ENCODE measurements around the gene TTYH2. TPM values are rescaled to one million over a fixed set of nuclear protein-coding genes. Genes with fewer than 3 reads are reported as not detected.

The TTYH2 gene
- total and polyA plus RNA-seq, 2 of the 4 experiments (the other 2 are of a cell fraction): 2.3 to 6.8 TPM

- no peak for TF ChIP-seq MXI1 (IDR thresholded peaks at IDR 0.05; ENCODE audit: borderline replicate concordance, low read depth, low read length)
Measured at GRCh38 chr17:74224959-74225725, 11.8 kb downstream of the TTYH2 start (continued).

GRCh38 chr17:74226252-74226651 lies 12.9 kb downstream of the TTYH2 start:
- Histone ChIP-seq H2AK5ac (ENCODE audit: low read depth, low read length) (no peak overlapping the region), H2AK9ac (replicated peaks; ENCODE audit: low read depth, low read length, poor library complexity) (no peak overlapping the region), H3K18ac (ENCODE audit: low read depth, low read length) (no peak overlapping the region), H3K9me1 (ENCODE audit: insufficient read depth, low read length) (no peaks in the 10 kb centered on the region), H3K4me2 (ENCODE audit: low read depth, low read length) (no peak overlapping the region), H3K9ac (ENCODE audit: low read depth, low read length) (no peak overlapping the region), H4K91ac (ENCODE audit: insufficient read depth, low read depth, low read length) (no peak overlapping the region), H3K14ac (replicated peaks; ENCODE audit: low read depth, low read length) (no peak overlapping the region), H3K4me3 (ENCODE audit: insufficient read depth, low read depth, low read length) (no peak overlapping the region), H2BK5ac (ENCODE audit: low read depth, low read length, poor library complexity, severe bottlenecking) (no peak overlapping the region), H3K27me3 (ENCODE audit: control insufficient read depth, insufficient read depth, low read length) (no peaks in the 10 kb centered on the region), H4K5ac (ENCODE audit: low read depth, low read length) (no peak overlapping the region), H4K20me1 (ENCODE audit: insufficient read depth, low read length) (no peaks in the 10 kb centered on the region), H3K27ac (ENCODE audit: insufficient read depth, low read length) (no peak overlapping the region), H3K56ac (ENCODE audit: extremely low read depth, insufficient read depth, low read length) (no peak overlapping the region), H2BK120ac (ENCODE audit: low read depth, low read length) (no peak overlapping the region), H3K23ac (ENCODE audit: low read depth, low read length) (no peak overlapping the region), H3K79me1 (ENCODE audit: low read depth in 1 of 2, low read length in 2 of 2) (no peaks in the 10 kb centered on the region), H2BK20ac (ENCODE audit: low read depth, low read length) (no peak overlapping the region), H2BK15ac (ENCODE audit: low read depth, low read length) (no peak overlapping the region), H3K36me3 (ENCODE audit: control insufficient read depth, insufficient read depth, low read length) (no peaks in the 10 kb centered on the region), H3K4me1 (ENCODE audit: control insufficient read depth, insufficient read depth, low read length) (no peaks in the 10 kb centered on the region), H4K8ac (ENCODE audit: low read depth in 2 of 2, low read length in 2 of 2) (no peak overlapping the region), H3K9me3 (ENCODE audit: control insufficient read depth, insufficient read depth, low read length) (no peaks in the 10 kb centered on the region), H2AFZ (replicated peaks; ENCODE audit: low read length, poor library complexity) (no peak overlapping the region), H3K4ac (ENCODE audit: low read depth, low read length) (no peak overlapping the region)
- no peak for DNase-seq
- in situ Hi-C loops (cut with MboI; ENCODE audit: low sequenced_read_pairs): no loop called here
- no peak for ATAC-seq (ENCODE audit: low read depth)
- WGBS, 2 experiments (ENCODE audit: extremely low coverage in 2 of 2, insufficient read length in 1 of 2): 90% methylated on average over 2 of the region's 6 CpGs; no CpG with 5 or more reads in 1 of the 2 experiments
- POLR2A ChIA-PET (ENCODE audit: unreplicated experiment): no interaction called here
- no TSS peak for BruUV-seq (replicated peaks)
- TF ChIP-seq MXI1 (IDR thresholded peaks at IDR 0.05; ENCODE audit: borderline replicate concordance, low read depth, low read length): no peak
- no peak for TF ChIP-seq RFX5 (IDR thresholded peaks at IDR 0.05; ENCODE audit: low read depth, low read length)
- no peak for TF ChIP-seq CHD1 (IDR thresholded peaks at IDR 0.05; ENCODE audit: low read depth, low read length)
- TF ChIP-seq RCOR1 (IDR thresholded peaks at IDR 0.05; ENCODE audit: insufficient replicate concordance, low read length): no peak
- no peak for TF ChIP-seq CTCF (conservative IDR thresholded peaks at IDR 0.05; ENCODE audit: low read depth, low read length)
- no peak for TF ChIP-seq RAD21 (IDR thresholded peaks at IDR 0.05; ENCODE audit: low read length)
- TF ChIP-seq BHLHE40 (IDR thresholded peaks at IDR 0.05; ENCODE audit: low read depth, low read length): no peak
- CTCF ChIA-PET: no interaction called here
- dilution Hi-C loops (cut with HindIII; ENCODE audit: low sequenced_read_pairs, unreplicated experiment): no loop called here
- intact Hi-C loops (cut with micrococcal nuclease): no loop called here
